Psoas muscle (tissue), 8 donors: ENCODE measurements around the gene TUBA1B. TPM values are rescaled to one million over a fixed set of nuclear protein-coding genes. Genes with fewer than 3 reads are reported as not detected.
"Not testable (repeated sequence)": the region's sequence is repeated elsewhere in the genome, so short reads cannot be mapped to it uniquely, and the experiment has no call there.

Source experiments
- ATAC-seq, 4 donors: fragments of 200-7000 bp; cut with Tn5 transposase; one replicate each; pipeline ENCODE4 v1.9.1; 2020; ENCODE audit warnings: moderate library complexity in 3 of 4, mild to moderate bottlenecking in 2 of 4
- DNase-seq, 2 donors: peaks; one replicate each; pipeline ENCODE4 v3.0.0-alpha.2; 2020
- H3K27ac ChIP-seq: fragments of 200-600 bp; one replicate; pipeline ENCODE4 v1.8.0; 2022
- H3K27me3 ChIP-seq, 3 donors: fragments of 200-600 bp in 1 of 3; one replicate each; pipeline versions ENCODE4 v1.6.1 to v1.8.0; 2013 to 2022; ENCODE audit warnings: low read length in 2 of 3, mild to moderate bottlenecking in 2 of 3, moderate library complexity in 1 of 3; ENCODE audit not compliant: insufficient read depth in 3 of 3
- H3K36me3 ChIP-seq, 2 donors: fragments of 200-600 bp in 1 of 2; one replicate each; pipeline versions ENCODE4 v1.6.1 to v1.8.0; 2013 to 2022; ENCODE audit warnings: low read depth in 1 of 2, mild to moderate bottlenecking in 1 of 2, moderate library complexity in 1 of 2; ENCODE audit not compliant: insufficient read depth in 1 of 2
- H3K4me1 ChIP-seq: fragments of 200-600 bp; one replicate; pipeline ENCODE4 v1.8.0; 2022
- H3K4me3 ChIP-seq: fragments of 200-600 bp; one replicate; pipeline ENCODE4 v1.8.0; 2022; ENCODE audit warnings: mild to moderate bottlenecking
- H3K9me3 ChIP-seq: fragments of 200-600 bp; one replicate; pipeline ENCODE4 v1.8.0; 2022
- CTCF ChIP-seq: fragments of 200-600 bp; IDR thresholded peaks from one replicate; pipeline ENCODE4 v1.8.0; 2022; ENCODE audit warnings: antibody characterized with exemption
- WGBS, 3 donors: extraction: QIAGEN DNeasy Blood & Tissue Kit; methylation state at CpG; one replicate each; pipeline versions ENCODE4 v1.1.6 to v1.1.7; 2013; 5-methylcytosine and 5-hydroxymethylcytosine counted together
- intact Hi-C, 2 donors: fragments of 100-400 bp; cut with DNase I; formaldehyde crosslinking; loops; one replicate each; pipeline versions ENCODE4 v1.11.0 to v1.14.2; 2022
- polyA plus RNA-seq, 3 donors: library from polyadenylated mRNA; stranded (reverse); fragments of 200-250 nt; gene quantifications; one replicate each; pipeline ENCODE4 v1.2.3, GENCODE V29; 2013
- total RNA-seq, 4 donors: library from RNA; stranded (reverse); fragmentation: NEBNext Ultra II Directional in 2 of 4; extraction: Animal tissue kit (Norgen Biotek cat#: 25700) in 2 of 4; gene quantifications; one replicate each; pipeline versions ENCODE4 v1.2.1 to v1.2.4, GENCODE V29; 2021 to 2023
- donor health status: healthy with polysubstance abuse.
- donor health status: DM: no; HTN: no; CAD: no; lungs with moderate emphysema.
- donor health status: Bipolar disorder and iron deficiency.
- donor health status: healthy.
- donor health status: DM: yes; HTN: yes; CAD: no.
- donor health status: DM: no; HTN: no; CAD: no.
- donor health status: DM: no; HTN: no; CAD: no.
- donor health status: DM: yes; HTN: yes; CAD: no.

TUBA1B gene
- total and polyA plus RNA-seq, 7 donors = 101 to 1,147 (median 294) TPM

- Histone ChIP-seq H3K9me3 (no peaks in the 10 kb centered on the region), H3K27ac (no peak overlapping the region), H3K27me3 (no peaks in the 10 kb centered on the region), H3K36me3 (no peaks in the 10 kb centered on the region), H3K4me1 (no peaks in the 10 kb centered on the region), H3K4me3 (no peak overlapping the region)
- TF ChIP-seq CTCF = no peak
- ATAC-seq = no peak
- 84 to 91% (median 87%) methylated on average over 2 of the region's 2 CpGs for WGBS, 3 donors
- intact Hi-C loops = no loop called here
- no peak for DNase-seq
Measured at GRCh38 chr12:49144384-49144783, 13.2 kb upstream of the TUBA1B start.

GRCh38 chr12:49138999-49139398 is 7.8 kb upstream of the TUBA1B start:
- TF ChIP-seq CTCF = no peak
- WGBS, 3 donors = 91 to 95% (median 93%) methylated on average over 2 of the region's 2 CpGs
- H3K27ac ChIP-seq = no peak overlapping the region
- H3K4me1 ChIP-seq = no peaks in the 10 kb centered on the region
- H3K9me3 ChIP-seq = no peaks in the 10 kb centered on the region
- no peak for ATAC-seq
- H3K4me3 ChIP-seq = no peak overlapping the region
- intact Hi-C loops = no loop called here
- no peak for DNase-seq
- no peaks in the 10 kb centered on the region for H3K27me3 ChIP-seq
- H3K36me3 ChIP-seq = no peaks in the 10 kb centered on the region

GRCh38 chr12:49138587-49138986 is 7.4 kb upstream of the TUBA1B start:
- Histone ChIP-seq H3K4me1 (peaks cover 2% of the 10 kb centered on the region), H3K27ac (no peak overlapping the region), H3K4me3 (no peak overlapping the region), H3K9me3 (no peaks in the 10 kb centered on the region), H3K27me3 (no peaks in the 10 kb centered on the region), H3K36me3 (no peaks in the 10 kb centered on the region)
- intact Hi-C loops = no loop called here
- no peak for DNase-seq
- ATAC-seq = no peak
- no peak for TF ChIP-seq CTCF
- WGBS, 3 donors = 63 to 66% (median 64%) methylated on average over 2 of the region's 2 CpGs

- no peak overlapping the region for H3K4me3 ChIP-seq
- ATAC-seq = no peak
- H3K9me3 ChIP-seq = no peaks in the 10 kb centered on the region
- no peak for DNase-seq
- H3K27ac ChIP-seq = no peak overlapping the region
- no peaks in the 10 kb centered on the region for H3K27me3 ChIP-seq
- no peak for TF ChIP-seq CTCF
- H3K4me1 ChIP-seq = peaks cover 7% of the 10 kb centered on the region
- H3K36me3 ChIP-seq = no peaks in the 10 kb centered on the region
- intact Hi-C loops = no loop called here
- 98 to 100% (median 100%) methylated on average over 1 of the region's 1 CpG for WGBS, 3 donors
Measured at GRCh38 chr12:49137476-49137875, 6.3 kb upstream of the TUBA1B start.

GRCh38 chr12:49136997-49137396 is 5.8 kb upstream of the TUBA1B start:
- H3K27me3 ChIP-seq, H3K4me1 ChIP-seq, intact Hi-C loops, H3K9me3 ChIP-seq, DNase-seq, ATAC-seq, H3K4me3 ChIP-seq, H3K36me3 ChIP-seq, H3K27ac ChIP-seq: not testable (repeated sequence)
- WGBS, 3 donors = 92 to 97% (median 96%) methylated on average over 3 of the region's 3 CpGs
